A673 (cell line): ENCODE results near the gene MYBPC3.

Experiments
- EZH2 ChIP-seq: fragments of 200-600 bp; sonication (generic); IDR thresholded peaks from 2 replicates; pipeline ENCODE4 v1.6.1; 2017; ENCODE audit warnings: borderline replicate concordance, low read depth, mild to moderate bottlenecking, mixed read lengths, antibody characterized with exemption, low read length; ENCODE audit not compliant: poor library complexity, severe bottlenecking
- TF ChIP-seq, protein P1 (sequence below): fragments of 300-800, 200-600 bp; sonication (generic); conservative IDR thresholded peaks from 2 replicates; pipeline ENCODE4 v1.5.1; 2017; ENCODE audit warnings: low read depth, mild to moderate bottlenecking, antibody characterized with exemption, low read length, moderate library complexity, mixed read lengths

DNA sequence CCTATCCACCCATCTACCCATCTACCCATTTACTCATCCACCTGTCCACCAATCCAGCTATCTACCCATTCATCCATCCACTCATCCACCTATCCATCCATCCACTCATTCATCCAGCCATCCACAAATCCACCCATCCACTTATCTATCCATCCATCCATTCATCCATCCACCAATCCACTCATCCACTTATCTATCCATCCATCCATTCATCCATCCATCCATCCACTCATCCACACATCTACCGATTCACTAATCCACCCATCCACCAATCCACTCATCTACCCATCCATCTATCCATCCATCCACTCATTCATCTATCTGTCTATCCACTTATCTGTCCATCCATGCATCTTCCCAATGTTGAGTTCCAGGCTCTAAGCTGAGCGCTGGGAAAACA, 27.6 kb upstream of the MYBPC3 start:
- TF ChIP-seq, protein P1, sequence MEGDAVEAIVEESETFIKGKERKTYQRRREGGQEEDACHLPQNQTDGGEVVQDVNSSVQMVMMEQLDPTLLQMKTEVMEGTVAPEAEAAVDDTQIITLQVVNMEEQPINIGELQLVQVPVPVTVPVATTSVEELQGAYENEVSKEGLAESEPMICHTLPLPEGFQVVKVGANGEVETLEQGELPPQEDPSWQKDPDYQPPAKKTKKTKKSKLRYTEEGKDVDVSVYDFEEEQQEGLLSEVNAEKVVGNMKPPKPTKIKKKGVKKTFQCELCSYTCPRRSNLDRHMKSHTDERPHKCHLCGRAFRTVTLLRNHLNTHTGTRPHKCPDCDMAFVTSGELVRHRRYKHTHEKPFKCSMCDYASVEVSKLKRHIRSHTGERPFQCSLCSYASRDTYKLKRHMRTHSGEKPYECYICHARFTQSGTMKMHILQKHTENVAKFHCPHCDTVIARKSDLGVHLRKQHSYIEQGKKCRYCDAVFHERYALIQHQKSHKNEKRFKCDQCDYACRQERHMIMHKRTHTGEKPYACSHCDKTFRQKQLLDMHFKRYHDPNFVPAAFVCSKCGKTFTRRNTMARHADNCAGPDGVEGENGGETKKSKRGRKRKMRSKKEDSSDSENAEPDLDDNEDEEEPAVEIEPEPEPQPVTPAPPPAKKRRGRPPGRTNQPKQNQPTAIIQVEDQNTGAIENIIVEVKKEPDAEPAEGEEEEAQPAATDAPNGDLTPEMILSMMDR = no peak
- no peak for TF ChIP-seq EZH2
